ENCODE data around the gene SELENOM.
"Not testable (repeated sequence)": the region's sequence is repeated elsewhere in the genome, so short reads cannot be mapped to it uniquely, and the experiment has no call there.

Gene SELENOM

DNA sequence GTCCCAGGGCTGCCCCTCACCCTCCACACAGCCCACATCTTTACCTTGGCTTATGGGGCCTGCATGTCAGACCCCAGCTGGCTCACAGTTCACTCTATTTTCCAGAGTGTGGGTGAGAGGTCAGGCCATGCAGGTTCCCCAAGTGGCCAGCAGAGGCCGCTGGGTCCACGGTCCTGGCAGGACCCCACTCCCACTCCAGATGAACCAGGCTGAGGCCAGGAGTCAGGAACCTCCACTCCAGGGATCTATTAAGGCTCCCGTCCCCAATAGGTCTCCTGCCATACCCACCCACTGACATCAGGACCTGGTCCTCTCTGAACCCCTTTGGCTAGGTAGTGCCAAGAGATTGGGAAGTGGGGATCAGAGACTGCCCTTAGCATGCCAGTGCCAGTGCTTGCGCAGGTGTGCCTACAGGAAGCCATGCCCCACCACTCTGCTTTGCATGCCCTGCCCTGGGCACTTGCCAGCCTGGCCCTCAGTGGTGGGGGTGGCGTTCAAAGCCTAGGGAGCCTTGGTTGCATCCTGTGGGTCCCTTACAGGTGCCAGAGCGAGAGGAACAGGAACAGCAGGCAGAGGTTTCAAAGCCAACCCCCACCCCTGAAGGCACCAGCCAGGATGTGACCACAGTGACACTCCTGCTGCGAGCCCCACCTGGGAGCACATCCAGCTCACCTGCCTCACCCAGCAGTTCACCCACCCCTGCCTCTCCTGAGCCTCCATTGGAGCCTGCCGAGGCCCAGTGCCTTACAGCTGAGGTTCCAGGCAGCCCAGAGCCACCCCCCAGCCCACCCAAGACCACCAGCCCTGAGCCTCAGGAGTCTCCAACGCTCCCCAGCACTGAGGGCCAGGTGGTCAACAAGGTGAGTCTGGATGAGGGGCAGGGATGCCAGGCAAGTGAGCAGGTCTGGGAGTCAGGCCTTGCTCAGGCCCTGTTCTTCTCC, 17.9 kb downstream of the SELENOM start:
- DNase-seq: peak in 1 of 2 experiments; percentile 22

DNA sequence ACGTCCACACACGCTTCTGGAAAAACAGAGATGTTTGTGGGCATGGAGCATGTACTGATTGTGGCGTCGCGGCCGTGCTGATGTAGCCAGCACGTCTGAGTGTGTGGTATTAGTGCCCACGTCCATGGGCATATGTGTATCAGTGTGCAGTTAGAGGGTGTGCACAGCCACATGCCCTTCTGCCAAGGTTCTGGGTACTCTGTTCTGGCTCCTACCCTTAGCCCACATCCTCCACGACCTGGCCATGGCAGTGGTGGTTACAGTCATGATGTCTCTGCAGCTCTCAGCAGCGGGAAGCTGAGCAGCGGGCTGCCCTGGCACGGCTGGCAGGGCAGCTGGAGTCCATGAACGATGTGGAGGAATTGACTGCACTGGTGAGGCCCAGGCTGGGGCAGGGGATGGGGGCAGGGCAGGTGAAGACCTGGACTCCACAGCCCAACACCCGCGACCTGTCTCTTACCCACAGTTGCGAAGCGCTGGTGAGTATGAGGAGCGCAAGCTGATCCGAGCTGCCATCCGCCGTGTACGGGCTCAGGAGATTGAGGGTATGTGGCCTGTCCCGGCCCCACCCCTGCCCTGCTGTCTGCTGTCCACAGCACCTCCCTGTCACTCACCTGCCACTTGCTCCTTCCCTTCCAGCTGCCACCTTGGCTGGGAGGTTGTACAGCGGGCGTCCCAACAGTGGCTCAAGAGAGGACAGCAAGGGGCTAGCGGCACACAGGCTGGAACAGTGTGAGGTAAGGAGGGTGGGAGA, 19.0 kb downstream of the SELENOM start:
- DNase-seq: no peak

- no peak for DNase-seq
Observed at GRCh38 chr22:31087744-31088215, 19.6 kb downstream of the SELENOM start.

DNA sequence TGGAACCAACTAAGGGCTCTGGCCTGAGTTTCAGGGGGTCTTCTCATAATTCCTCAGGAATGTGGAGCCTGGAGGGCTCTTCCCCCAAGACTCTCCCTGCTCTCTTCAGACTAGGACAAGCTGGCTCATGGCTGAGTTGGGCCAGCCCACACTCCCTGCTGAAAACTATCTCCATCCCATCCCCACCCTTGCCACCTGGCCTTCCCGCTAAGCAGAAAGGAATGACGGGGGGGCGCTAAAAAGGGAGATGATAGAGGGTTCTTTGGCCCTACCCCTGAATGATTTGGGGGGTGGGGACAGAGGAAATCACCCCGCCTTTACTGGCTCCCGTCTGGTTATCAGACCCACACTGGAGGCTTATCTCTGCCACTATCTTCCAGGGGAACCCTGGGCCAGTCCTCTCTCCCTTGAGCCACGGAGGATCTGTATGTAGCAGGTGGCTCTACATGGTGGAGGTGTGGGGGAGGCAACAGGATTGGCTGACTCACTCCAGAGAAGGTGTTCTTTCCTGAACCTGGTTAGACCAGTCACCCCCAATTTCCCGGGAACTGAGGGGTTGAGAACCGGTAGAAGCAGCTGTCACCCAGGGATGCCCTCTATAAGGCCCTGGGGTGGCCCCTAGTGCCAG, 20.6 kb downstream of the SELENOM start:
- no peak for DNase-seq

DNA sequence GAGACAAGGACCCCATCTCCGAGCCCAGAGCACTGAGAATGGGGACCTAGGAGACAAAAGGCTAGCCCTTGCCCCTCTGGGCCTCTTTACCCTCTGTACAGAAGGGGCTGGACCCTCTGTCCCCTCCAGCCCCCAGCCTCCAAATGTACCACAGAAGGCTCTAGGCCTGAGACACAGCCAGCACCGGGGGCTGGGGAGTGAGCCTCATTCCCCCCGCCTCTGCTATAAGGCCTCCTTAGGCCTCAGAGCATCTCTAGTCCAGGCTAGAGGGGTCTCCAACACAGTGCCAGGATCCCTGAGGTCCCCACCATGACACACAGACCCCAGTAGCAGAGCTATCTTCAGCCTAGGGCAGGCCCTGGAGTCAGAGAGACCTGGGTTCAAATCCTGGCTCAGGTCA, 21.4 kb downstream of the SELENOM start:
- no peak for DNase-seq

DNA sequence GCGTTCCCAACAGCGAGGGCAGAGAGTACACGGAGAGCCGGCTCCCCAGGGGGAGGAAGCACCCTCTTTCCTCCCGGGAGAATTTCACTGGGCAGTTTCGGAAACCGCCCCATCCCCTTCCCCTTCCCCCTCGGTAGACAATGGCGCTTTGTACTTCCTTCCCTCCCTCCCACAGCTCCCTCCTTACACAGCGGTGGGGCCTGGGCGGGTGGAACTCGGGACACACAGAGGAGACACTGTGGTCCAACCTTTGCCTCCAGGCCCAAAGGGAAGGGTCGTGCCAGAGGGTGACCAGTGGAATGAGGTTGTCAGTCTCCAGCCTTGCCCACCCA, 21.9 kb downstream of the SELENOM start:
- DNase-seq: no peak

GRCh38 chr22:31084811-31085492, 22.4 kb downstream of the SELENOM start:
- DNase-seq: no peak

DNA sequence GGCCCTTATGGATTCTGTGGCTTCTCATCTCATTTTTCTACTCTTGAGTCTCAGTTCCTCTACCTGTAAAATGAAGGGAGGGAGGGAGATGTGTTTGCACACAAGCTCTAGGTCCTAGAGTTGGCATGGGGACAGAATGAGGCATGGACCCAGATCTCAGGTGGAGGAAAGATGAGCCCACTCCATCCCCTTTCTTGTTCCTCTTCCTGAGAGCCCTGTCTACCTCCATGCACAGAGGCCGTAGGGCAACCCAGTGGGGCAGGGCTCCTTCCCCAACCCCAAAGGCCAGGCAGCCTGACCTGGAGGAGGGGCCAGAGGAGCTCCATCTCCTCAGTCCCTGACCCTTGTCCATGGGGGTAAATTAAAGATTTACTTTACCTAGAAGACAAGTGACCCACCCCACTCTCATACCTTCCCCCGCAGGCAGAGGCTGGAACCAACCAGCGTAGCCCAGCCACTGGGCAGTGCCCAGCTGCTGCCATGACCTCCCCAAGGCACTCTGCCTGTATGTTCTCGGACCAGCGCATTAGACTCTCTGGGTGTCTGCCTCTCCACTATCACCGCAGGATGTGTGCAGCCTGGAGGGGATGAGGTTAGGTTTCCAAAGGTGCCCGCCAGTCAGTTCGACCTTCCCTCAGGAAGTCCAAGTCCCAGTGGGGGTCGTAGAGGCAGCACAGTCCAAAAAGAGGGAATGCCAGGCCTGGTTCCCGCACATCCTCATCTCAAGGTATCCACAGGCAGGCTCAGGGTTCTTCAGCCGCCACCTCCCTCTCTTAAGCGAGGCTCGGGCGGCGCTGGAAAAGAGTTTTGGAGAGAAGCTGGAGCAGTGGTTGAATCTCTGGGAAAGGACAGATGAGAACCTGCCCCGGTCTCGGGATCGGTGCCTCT, 23.2 kb downstream of the SELENOM start:
- DNase-seq: no peak

GRCh38 chr22:31083377-31083768, 24.0 kb downstream of the SELENOM start:
- peak; percentile 72 to 89 for DNase-seq

DNA sequence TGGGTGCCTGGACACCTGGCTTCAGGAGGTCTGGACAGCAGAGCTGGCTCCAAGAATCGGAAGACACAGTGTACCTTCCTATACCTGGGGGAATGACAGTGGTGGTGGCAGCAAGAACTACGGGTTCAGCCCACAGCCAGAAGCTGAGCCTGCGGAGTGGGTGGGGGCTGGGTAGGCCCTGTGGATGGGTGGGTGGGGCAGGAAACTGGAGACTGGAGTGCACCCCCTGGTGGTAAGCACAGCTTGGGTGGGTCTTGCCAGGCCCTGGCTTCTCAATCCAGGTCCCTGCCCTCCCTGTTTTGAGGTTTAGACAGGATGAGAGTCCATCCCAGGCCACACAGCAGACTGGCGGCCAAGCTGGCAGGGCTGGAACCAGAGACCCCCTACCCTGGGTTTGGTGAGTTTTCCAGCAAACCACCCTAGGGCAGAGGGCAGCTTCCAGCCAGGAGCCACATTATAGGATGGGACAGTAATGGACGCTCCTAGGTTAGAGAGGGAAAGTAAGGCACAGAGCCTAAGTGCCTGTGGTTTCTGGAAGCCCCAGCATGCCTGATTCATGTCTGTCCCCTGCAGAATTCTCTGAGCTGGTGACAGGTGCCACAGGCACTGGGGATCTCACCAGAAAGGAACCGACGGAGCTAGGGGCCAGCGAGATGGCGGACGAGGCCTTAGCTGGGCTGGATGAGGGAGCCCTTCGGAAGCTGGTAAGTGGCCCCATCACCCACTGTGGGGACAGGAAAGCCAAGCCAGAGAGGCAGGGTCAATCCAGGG, 24.6 kb downstream of the SELENOM start:
- DNase-seq: peak; percentile 19 to 24

GRCh38 chr22:31081963-31082605, 25.3 kb downstream of the SELENOM start:
- DNase-seq: no peak

GRCh38 chr22:31080848-31081649, 26.3 kb downstream of the SELENOM start, which contains the start of gene SMTN:
Gene SMTN (plus strand): TSS chr22:31081318. CDS start chr22:31083259, 1,941 bp downstream.
- peak; percentile 83 to 86 for DNase-seq

- no peak for DNase-seq
Observed at GRCh38 chr22:31080164-31080847, 27.1 kb downstream of the SELENOM start.

DNA sequence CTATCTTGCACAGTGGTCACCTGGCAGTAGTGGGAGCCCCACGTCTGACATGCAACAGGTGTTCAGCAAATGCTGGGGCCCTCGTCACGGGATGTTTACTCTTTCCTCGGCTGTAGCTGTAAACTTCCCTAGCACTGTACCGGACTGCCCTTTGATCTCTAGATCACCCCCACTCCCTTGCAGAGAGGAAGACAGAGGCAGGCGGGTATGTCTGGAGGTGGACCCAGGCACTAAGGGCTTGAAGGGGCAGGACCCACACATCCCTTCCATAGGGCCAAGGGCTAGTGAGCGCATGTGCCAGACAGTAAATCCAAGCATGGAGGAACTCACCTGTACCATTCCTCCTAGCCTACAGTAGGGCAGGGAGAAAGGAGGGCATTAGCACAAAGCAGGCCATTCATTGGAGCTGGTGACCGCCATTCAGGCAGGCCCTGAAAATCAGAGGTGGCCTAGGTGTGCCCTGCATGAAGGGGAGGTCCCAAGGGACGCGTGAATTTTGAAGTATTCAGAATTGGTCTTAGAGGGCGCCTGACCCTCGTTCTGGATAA, 28.2 kb downstream of the SELENOM start:
- no peak for DNase-seq

GRCh38 chr22:31078389-31078788, 29.0 kb downstream of the SELENOM start:
- DNase-seq: not testable (repeated sequence)

- no peak for DNase-seq
Observed at GRCh38 chr22:31077681-31078080, 29.7 kb downstream of the SELENOM start.

GRCh38 chr22:31075961-31076360, 31.4 kb downstream of the SELENOM start:
- no peak for DNase-seq

DNA sequence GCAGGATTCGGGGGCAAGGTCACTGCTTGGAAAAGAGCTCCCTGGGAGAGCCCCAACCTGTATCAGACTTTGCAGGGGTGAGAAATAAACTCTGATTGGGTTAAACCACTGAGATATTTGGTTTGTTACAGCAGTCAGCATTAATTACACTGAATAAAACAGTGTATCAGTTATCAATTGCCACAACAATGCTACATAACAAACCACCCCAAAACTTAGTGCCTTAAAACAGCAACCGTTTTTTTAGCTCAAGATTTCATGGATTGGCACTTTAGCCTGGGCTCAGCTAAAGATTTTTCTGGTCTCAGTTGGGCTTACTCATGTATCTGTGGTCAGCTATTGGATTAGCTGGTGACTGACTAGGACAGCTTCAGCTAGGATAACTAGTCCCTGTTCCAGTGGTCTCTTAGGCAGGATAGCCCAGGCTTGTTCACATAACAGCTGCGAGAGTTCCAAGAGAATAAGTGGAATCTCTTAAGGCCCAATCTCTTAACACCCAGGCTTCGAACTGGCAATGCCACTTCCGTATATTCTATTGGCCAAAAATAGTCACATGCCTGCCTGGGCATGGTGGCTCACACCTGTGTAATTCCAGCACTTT, 33.7 kb downstream of the SELENOM start:
- DNase-seq: not testable (repeated sequence)

Measured in SHP77 (cell line).